GM21786 (cell line): Measurements from ENCODE around the gene OPN4.
"Not testable (repeated sequence)": the region's sequence is repeated elsewhere in the genome, so short reads cannot be mapped to it uniquely, and the experiment has no call there.

Experiments used
- ATAC-seq: cut with Tn5 transposase; IDR thresholded peaks from one replicate; pipeline ENCODE4 v1.9.1; 2021; ENCODE audit not compliant: unreplicated experiment

The OPN4 gene

GRCh38 chr10:86654411-86655172, at the start of gene OPN4:
OPN4 (plus strand) TSS chr10:86654547; CDS start chr10:86654784, 237 bp downstream.
- no peak for ATAC-seq

GRCh38 chr10:86607674-86608073, 46.7 kb upstream of the OPN4 start:
- no peak for ATAC-seq

GRCh38 chr10:86609920-86610319, 44.4 kb upstream of the OPN4 start:
- ATAC-seq: no peak

DNA sequence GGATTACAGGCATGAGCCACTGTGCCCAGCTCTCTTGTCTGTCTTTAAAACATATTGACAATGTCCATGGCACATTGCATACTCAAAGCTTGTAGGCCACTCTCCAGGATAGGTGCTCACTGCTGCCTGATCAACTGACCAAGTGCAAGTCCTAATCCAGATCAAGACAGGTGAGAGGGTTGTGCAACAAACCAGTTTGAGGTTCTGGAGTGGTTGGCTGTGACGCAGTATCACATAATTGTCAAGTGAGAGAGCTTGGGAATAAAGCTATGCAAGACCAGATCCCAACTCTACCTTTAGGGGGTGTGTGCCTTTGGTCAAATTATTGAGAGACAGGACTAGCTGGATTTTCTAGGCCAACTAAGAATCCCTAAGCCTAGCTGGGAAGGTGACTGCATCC, 43.0 kb upstream of the OPN4 start:
- no peak for ATAC-seq

DNA sequence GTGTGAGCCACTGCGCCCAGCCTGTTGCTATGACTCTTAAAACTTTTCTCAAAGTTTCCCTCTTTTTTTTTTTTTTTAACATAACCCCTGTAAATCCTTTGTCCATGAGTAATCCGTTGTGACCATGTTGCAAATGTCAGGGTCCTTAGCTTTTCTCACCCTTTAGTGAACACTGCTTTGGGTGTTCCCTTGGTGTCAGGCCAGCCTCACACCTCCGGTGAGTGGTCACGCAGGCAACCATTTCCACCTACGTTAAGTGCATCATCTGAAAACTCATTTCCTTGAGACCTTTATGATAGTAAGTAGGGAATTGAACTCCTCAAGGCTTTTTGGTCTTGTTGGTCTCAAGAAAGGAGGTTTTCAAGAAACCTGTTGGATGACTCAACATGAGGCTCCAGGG, 41.3 kb upstream of the OPN4 start:
- no peak for ATAC-seq

DNA sequence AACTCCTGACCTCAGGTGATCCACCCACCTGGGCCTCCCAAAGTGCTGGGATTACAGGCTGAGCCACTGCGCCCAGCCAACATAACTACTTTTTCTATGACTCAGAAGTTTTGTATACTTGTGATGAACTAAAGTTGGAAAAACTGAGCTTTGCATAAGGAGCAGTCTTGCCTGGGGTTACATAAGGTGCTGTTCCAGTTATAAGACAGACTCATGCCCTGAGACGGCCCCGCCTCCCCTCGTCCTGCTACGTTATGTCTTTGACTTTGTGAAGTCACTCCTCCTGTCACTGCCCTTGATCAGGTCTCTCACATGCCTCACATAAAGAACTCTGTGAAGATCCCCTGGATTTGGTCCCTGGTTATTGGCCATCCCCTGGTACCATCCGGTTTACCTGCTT, 40.4 kb upstream of the OPN4 start:
- ATAC-seq: no peak

DNA sequence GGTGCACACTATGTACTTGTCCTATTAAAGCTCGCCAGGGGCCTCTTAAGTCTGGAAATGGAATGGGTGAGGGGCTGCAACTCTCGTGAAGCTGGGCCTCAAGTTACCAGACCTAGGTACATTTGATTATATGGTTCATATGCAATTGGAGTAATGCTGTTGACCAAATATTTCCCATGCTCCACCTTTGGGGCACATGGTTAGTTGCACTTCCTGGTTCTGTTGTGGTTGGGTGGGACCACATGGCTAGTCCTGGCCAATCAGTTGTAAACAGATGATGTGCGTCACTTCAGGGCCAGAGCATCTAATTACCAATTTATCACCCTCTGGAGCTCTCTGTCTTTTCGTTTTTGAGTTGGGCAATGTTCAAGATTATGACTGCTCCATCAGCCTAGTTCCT, 39.5 kb upstream of the OPN4 start:
- ATAC-seq: no peak

GRCh38 chr10:86617278-86617677, 37.1 kb upstream of the OPN4 start:
- not testable (repeated sequence) for ATAC-seq

- no peak for ATAC-seq
Observed at GRCh38 chr10:86628311-86628710, 26.0 kb upstream of the OPN4 start.

- ATAC-seq: no peak
Observed at GRCh38 chr10:86630079-86630478, 24.3 kb upstream of the OPN4 start.

DNA sequence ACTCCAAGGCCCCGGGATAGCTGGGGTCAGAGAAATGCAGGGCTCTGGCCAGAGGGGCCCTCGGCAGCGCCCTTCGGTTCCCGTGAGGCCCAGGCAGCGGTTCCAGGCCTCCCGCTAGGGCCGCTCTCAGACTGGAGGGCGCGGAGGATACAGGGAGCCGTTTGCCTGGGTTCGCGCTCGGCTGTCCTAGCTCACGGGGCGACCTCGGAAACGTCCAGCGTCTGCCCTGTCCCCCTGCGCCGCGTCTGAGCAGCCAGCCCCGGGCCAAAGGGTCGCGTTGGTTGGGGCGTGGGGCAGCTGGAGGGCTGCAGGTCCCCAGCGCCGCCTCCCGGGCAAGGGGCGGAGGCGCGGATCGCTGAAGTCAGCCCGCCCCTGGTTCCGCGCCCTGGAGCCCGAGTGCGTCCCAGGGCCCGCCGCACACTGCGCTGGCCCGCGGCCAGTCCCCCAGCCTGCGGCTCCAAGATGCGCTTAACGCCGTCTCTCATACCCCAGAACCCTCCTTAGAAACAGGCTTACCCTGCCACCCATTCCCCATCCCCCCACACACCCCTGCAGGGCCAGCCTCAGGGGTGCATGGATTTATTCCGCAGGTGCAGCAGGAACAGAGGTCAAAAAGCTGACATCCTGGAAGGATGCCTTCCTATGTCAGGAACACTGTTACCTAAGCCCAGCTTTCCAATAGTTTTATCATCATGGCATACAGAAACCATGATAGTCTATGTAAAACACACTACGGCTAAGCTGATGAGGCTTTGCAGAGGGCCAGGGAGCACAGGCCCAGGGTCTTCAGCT, 22.1 kb upstream of the OPN4 start:
- no peak for ATAC-seq

- no peak for ATAC-seq
Observed at GRCh38 chr10:86632951-86633350, 21.4 kb upstream of the OPN4 start.

GRCh38 chr10:86635402-86635801, 18.9 kb upstream of the OPN4 start:
- ATAC-seq: no peak

GRCh38 chr10:86636311-86636710, 18.0 kb upstream of the OPN4 start:
- no peak for ATAC-seq

DNA sequence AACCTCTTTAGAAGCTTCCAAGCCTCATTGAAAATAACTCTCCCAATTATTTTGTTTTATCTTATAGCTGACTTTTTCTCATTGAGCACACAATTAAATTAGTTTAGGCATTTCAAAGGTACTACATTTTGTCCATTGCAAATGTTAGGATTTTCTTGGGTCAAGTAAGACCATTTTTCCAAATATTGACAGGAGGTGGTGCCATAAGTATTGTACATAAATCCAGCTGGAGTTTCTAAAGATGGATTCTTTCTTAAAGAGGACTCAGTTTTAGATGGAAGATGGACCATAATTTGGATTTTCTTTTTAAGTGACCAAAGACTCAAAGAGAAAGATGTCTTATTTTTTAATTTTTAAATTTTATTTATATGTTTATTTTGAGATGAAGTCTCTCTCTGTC, 12.3 kb upstream of the OPN4 start:
- no peak for ATAC-seq

- ATAC-seq: no peak
Observed at GRCh38 chr10:86642499-86642898, 11.8 kb upstream of the OPN4 start.

- peak; percentile 41 for ATAC-seq
Observed at GRCh38 chr10:86644152-86644793, 10.1 kb upstream of the OPN4 start.

GRCh38 chr10:86644794-86645445, 9.4 kb upstream of the OPN4 start:
- ATAC-seq: peak; percentile 25

DNA sequence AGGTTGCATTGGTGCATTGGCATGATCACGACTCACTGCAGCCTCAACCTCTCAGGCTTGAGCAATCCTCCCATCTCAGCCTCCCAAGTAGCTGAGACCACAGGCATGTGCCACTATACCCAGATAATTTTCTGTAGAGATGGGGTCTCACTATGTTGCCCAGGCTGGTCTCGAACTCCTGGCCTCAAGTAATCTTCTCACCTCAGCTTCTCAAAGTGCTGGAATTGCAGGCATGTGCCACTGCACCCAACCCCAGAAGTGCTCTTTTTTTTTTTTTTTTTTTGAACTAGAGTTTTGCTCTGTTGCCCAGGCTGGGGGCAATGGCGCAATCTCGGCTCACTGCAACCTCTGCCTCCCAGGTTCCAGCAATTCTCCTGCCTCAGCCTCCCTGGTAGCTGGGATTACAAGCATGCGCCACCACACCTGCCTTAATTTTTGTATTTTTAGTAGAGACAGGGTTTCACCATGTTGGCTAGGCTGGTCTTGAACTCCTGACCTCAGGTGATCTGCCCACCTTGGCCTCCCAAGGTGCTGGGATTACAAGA, 8.7 kb upstream of the OPN4 start:
- ATAC-seq: not testable (repeated sequence)

GRCh38 chr10:86646532-86646931, 7.8 kb upstream of the OPN4 start:
- no peak for ATAC-seq

DNA sequence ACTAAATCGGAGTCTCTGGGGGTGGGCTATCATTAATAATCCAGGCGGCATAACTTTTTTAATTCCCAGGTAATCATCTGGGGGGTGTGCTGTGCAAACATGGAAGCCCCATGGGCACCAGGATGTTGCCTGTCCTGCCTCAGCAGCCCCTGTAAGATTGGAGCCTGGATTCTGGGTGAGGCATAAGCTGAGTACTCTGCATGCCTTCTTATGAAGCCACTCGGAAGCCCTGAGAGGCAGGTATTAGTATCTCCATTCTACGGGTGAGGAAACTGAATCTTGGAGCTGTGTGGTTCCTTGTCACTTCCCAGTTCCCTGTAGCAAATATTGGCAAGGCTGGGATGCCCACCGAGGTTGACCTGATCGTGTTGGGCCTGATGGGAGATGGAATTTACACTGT, 7.4 kb upstream of the OPN4 start:
- no peak for ATAC-seq
